ENCODE measurements around the gene NR6A1. TPM values are rescaled to one million over a fixed set of nuclear protein-coding genes. Genes with fewer than 3 reads are reported as not detected.

NR6A1 gene
- total RNA-seq, 2 experiments from 2014 or later, result not detected

GRCh38 chr9:124532897-124533296, 238.2 kb downstream of the NR6A1 start:
- no peaks in the 10 kb centered on the region for H3K9me3 ChIP-seq (ENCODE audit: control insufficient read depth in 1 of 2, insufficient read depth in 1 of 2, low read length in 2 of 2)
- Mint-ChIP-seq H3K36me3 (ENCODE audit: low read depth) (no peaks in the 10 kb centered on the region), H3K27ac (no peak overlapping the region), H3K9me3 (no peaks in the 10 kb centered on the region), H3K4me1 (ENCODE audit: low read depth) (no peaks in the 10 kb centered on the region), H3K27me3 (peaks cover 4% of the 10 kb centered on the region), H3K4me3 (no peak overlapping the region)
- no peaks in the 10 kb centered on the region for H3K27me3 ChIP-seq (ENCODE audit: control insufficient read depth in 1 of 2, insufficient read depth in 2 of 2, low read length in 2 of 2)
- no peak overlapping the region for H3K27ac ChIP-seq (ENCODE audit: low read depth in 1 of 2, low read length in 2 of 2)
- ATAC-seq (ENCODE audit: poor library complexity) (no peak), DNase-seq (no peak)
- no peak overlapping the region for H3K4me3 ChIP-seq (ENCODE audit: low read length)
- POLR2A ChIA-PET, result no interaction called here
- no peaks in the 10 kb centered on the region for H3K4me1 ChIP-seq (ENCODE audit: insufficient read depth, low read length)
- CTCF ChIA-PET, result no interaction called here
- no peak for TF ChIP-seq CTCF (IDR thresholded peaks at IDR 0.05)
- no peaks in the 10 kb centered on the region for H3K36me3 ChIP-seq (ENCODE audit: insufficient read depth, low read length)
- intact Hi-C loops (cut with DNase I, micrococcal nuclease), result no loop called here

GRCh38 chr9:124531115-124531514, 240.0 kb downstream of the NR6A1 start:
- Mint-ChIP-seq H3K27ac (no peak overlapping the region), H3K4me3 (no peak overlapping the region)

GRCh38 chr9:124530246-124530645, 240.9 kb downstream of the NR6A1 start:
- H3K4me1 ChIP-seq (ENCODE audit: insufficient read depth, low read length), result no peaks in the 10 kb centered on the region
- H3K36me3 ChIP-seq (ENCODE audit: insufficient read depth, low read length), result no peaks in the 10 kb centered on the region
- intact Hi-C loops (cut with DNase I, micrococcal nuclease), result no loop called here
- CTCF ChIA-PET, result no interaction called here
- no peak for TF ChIP-seq CTCF (IDR thresholded peaks at IDR 0.05)
- POLR2A ChIA-PET, result no interaction called here
- H3K9me3 Mint-ChIP-seq, result no peaks in the 10 kb centered on the region
- no peak overlapping the region for H3K27ac Mint-ChIP-seq
- H3K27ac ChIP-seq (ENCODE audit: low read depth in 1 of 2, low read length in 2 of 2), result no peak overlapping the region
- H3K4me3 ChIP-seq (ENCODE audit: low read length), result no peak overlapping the region
- no peaks in the 10 kb centered on the region for H3K4me1 Mint-ChIP-seq (ENCODE audit: low read depth)
- DNase-seq (no peak), ATAC-seq (ENCODE audit: poor library complexity) (no peak)
- H3K9me3 ChIP-seq (ENCODE audit: control insufficient read depth in 1 of 2, insufficient read depth in 1 of 2, low read length in 2 of 2), result no peaks in the 10 kb centered on the region
- no peaks in the 10 kb centered on the region for H3K27me3 ChIP-seq (ENCODE audit: control insufficient read depth in 1 of 2, insufficient read depth in 2 of 2, low read length in 2 of 2)
- no peaks in the 10 kb centered on the region for H3K36me3 Mint-ChIP-seq (ENCODE audit: low read depth)
- no peak overlapping the region for H3K4me3 Mint-ChIP-seq
- no peaks in the 10 kb centered on the region for H3K27me3 Mint-ChIP-seq

More at GRCh38 chr9:124531115-124531514, 240.0 kb downstream of the NR6A1 start:
- Histone ChIP-seq H3K27me3 (ENCODE audit: control insufficient read depth in 1 of 2, insufficient read depth in 2 of 2, low read length in 2 of 2) (no peaks in the 10 kb centered on the region), H3K27ac (ENCODE audit: low read depth in 1 of 2, low read length in 2 of 2) (no peak overlapping the region), H3K36me3 (ENCODE audit: insufficient read depth, low read length) (no peaks in the 10 kb centered on the region), H3K4me3 (ENCODE audit: low read length) (no peak overlapping the region), H3K9me3 (ENCODE audit: control insufficient read depth in 1 of 2, insufficient read depth in 1 of 2, low read length in 2 of 2) (no peaks in the 10 kb centered on the region), H3K4me1 (ENCODE audit: insufficient read depth, low read length) (no peaks in the 10 kb centered on the region)
- TF ChIP-seq CTCF (IDR thresholded peaks at IDR 0.05), result no peak
- Mint-ChIP-seq H3K4me1 (ENCODE audit: low read depth) (no peaks in the 10 kb centered on the region), H3K9me3 (no peaks in the 10 kb centered on the region), H3K36me3 (ENCODE audit: low read depth) (no peaks in the 10 kb centered on the region), H3K27me3 (peaks cover 4% of the 10 kb centered on the region)
- ChIA-PET POLR2A (no interaction called here), CTCF (no interaction called here)
- intact Hi-C loops (cut with DNase I, micrococcal nuclease), result no loop called here
- DNase-seq, result no peak
- no peak for ATAC-seq (ENCODE audit: poor library complexity)
